Measurements from ENCODE around the gene AFG1L. TPM values are rescaled to one million over a fixed set of nuclear protein-coding genes. Genes with fewer than 3 reads are reported as not detected.

Gene AFG1L
- polyA plus RNA-seq, 1 of the 3 experiments (the other 2 are of a cell fraction) = 0.71 TPM

GRCh38 chr6:108549241-108549640 lies 254.4 kb downstream of the AFG1L start (continued):
- TF ChIP-seq REST (IDR thresholded peaks at IDR 0.05; ENCODE audit: low read depth, low read length) = no peak
- no peak for TF ChIP-seq FOSL2 (IDR thresholded peaks at IDR 0.05; ENCODE audit: borderline replicate concordance, low read depth)
- TF ChIP-seq FOXJ3 (CRISPR knock-in tag; IDR thresholded peaks at IDR 0.05) = no peak
- no peak for TF ChIP-seq TAF1 (IDR thresholded peaks at IDR 0.05; ENCODE audit: borderline replicate concordance, low read depth, low read length)
- no peak for TF ChIP-seq USF2 (IDR thresholded peaks at IDR 0.05; ENCODE audit: borderline replicate concordance, low read depth, low read length)
- TF ChIP-seq RFX5 (IDR thresholded peaks at IDR 0.05; ENCODE audit: low read length) = no peak
- no peak for TF ChIP-seq FOXM1 (IDR thresholded peaks at IDR 0.05; ENCODE audit: low read depth)
- no peak for TF ChIP-seq SIN3A (IDR thresholded peaks at IDR 0.05; ENCODE audit: borderline replicate concordance, low read depth, low read length)
- TF ChIP-seq GATA2 (CRISPR knock-in tag; IDR thresholded peaks at IDR 0.05) = no peak

- no peaks in the 10 kb centered on the region for H3K9me3 ChIP-seq
- CTCF ChIA-PET = no interaction called here
Measured at GRCh38 chr6:108549741-108550140, 254.9 kb downstream of the AFG1L start.

More at GRCh38 chr6:108549741-108550140, 254.9 kb downstream of the AFG1L start:
- no peak overlapping the region for H3K4me3 ChIP-seq (ENCODE audit: low read depth in 2 of 2, low read length in 1 of 2)
- H3K9me2 ChIP-seq = no peaks in the 10 kb centered on the region
- H4K20me1 ChIP-seq (ENCODE audit: insufficient read depth) = no peaks in the 10 kb centered on the region
- 75% methylated on average over 3 of the region's 3 CpGs for WGBS (ENCODE audit: low lambda C conversion rate)
- no peaks in the 10 kb centered on the region; a peak in 1 of 4 replicates for H3K4me1 ChIP-seq (ENCODE audit: control insufficient read depth in 1 of 2, insufficient read depth in 2 of 2, low read depth in 1 of 2, low read length in 1 of 2)
- no peaks in the 10 kb centered on the region for H3K27me3 ChIP-seq (ENCODE audit: insufficient read depth)
- DNase-seq = no peak
- TF ChIP-seq FOSL2 (IDR thresholded peaks at IDR 0.05; ENCODE audit: borderline replicate concordance, low read depth) (no peak), USF1 (IDR thresholded peaks at IDR 0.05; ENCODE audit: borderline replicate concordance, low read depth) (no peak), EP300 (IDR thresholded peaks at IDR 0.05; ENCODE audit: borderline replicate concordance in 1 of 2, low read depth in 1 of 2, low read length in 1 of 2) (no peak), RFX5 (IDR thresholded peaks at IDR 0.05; ENCODE audit: low read length) (no peak), MXI1 (IDR thresholded peaks at IDR 0.05; ENCODE audit: low read depth, low read length) (no peak), ELF1 (IDR thresholded peaks at IDR 0.05) (no peak), REST (IDR thresholded peaks at IDR 0.05; ENCODE audit: low read depth, low read length) (no peak), NFIC (IDR thresholded peaks at IDR 0.05; ENCODE audit: borderline replicate concordance) (no peak), FOXJ3 (CRISPR knock-in tag; IDR thresholded peaks at IDR 0.05) (no peak)
- no peak overlapping the region for H3K4me2 ChIP-seq
- H3F3A ChIP-seq (replicated peaks; ENCODE audit: insufficient read depth) = peaks cover 5% of the 10 kb centered on the region
- H2AFZ ChIP-seq (ENCODE audit: low read depth) = peak overlapping the region; percentile 8; the same call in 1 of the 2 replicates
- no peaks in the 10 kb centered on the region for H3K36me3 ChIP-seq (replicated peaks in 1 of 2; ENCODE audit: control insufficient read depth in 1 of 2, insufficient read depth in 2 of 2, low read length in 1 of 2)
- no peak overlapping the region for H3K9ac ChIP-seq
- POLR2A ChIA-PET = no interaction called here
- H3K27ac ChIP-seq (ENCODE audit: low read depth in 2 of 2, low read length in 1 of 2) = no peak overlapping the region
- H3K79me2 ChIP-seq (ENCODE audit: insufficient read depth) = no peaks in the 10 kb centered on the region

Measured in SK-N-SH (cell line).